Hindlimb muscle (tissue), 1 donor: Measurements from ENCODE around the gene SEC63. TPM values are rescaled to one million over a fixed set of nuclear protein-coding genes. Genes with fewer than 3 reads are reported as not detected.

Experiments used
- DNase-seq: peaks from one replicate; pipeline ENCODE4 v3.0.0-alpha.2; 2013
- polyA plus RNA-seq: library from polyadenylated mRNA; unstranded; fragments of 120-200 nt; gene quantifications from one replicate; pipeline ENCODE4 v1.2.1, GENCODE V29; 2013; ENCODE audit not compliant: insufficient read length

Gene SEC63
- polyA plus RNA-seq, 1 donor, result 67.0 TPM

GRCh38 chr6:107817784-107818183, 140.2 kb downstream of the SEC63 start:
- DNase-seq, result no peak

Other genes with a start within 250 kb of the SEC63 start
- 0.15 TPM for gene SCML4, start 133.9 kb downstream of the SEC63 start, polyA plus RNA-seq
- gene OSTM1, start 116.5 kb upstream of the SEC63 start, polyA plus RNA-seq, result 18.0 TPM
- not detected for gene NR2E1, start 207.8 kb upstream of the SEC63 start, polyA plus RNA-seq